ENCODE data around the gene GPR137B. TPM values are rescaled to one million over a fixed set of nuclear protein-coding genes. Genes with fewer than 3 reads are reported as not detected.

GPR137B gene
- total and polyA plus RNA-seq, 8 donors: 2.9 to 64.8 (median 12.5) TPM

DNA sequence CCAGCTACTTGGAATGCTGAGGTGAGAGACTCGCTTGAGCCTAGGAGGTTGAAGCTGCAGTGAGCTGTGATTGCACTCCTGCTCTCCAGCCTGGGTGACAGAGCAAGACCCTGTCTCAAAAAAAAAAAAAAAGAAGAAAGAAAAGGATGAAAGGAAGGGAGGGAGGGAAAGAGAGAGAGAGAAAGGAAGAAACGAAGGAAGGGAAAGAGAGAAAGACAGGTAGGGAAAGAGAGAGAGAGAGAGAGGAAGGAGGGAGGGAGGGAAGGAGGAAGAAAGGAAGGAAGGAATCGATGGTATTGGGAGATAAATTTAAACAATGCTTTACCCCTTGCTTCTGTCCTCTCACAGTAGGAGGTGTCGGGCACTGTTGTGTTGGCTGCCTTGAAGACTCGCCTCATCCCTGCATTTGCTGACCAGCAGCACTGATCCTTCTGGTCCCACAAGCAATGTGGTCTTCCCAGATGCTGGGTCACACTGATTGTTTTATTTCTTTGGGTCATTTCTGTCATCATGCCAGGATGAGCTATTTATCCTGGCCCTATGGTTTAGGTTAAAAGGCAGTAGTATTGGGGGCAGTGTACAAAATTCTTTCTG lies 30.9 kb downstream of the GPR137B start:
- Histone ChIP-seq H3K4me1 (peaks cover 0 to 10% (median 0%) of the 10 kb centered on the region in 4 donors), H3K27me3 (no peaks in the 10 kb centered on the region), H3K9me3 (no peaks in the 10 kb centered on the region), H3K27ac (no peak overlapping the region), H3K4me3 (no peak overlapping the region), H3K36me3 (peaks cover 0 to 9% (median 3%) of the 10 kb centered on the region in 4 donors)
- intact Hi-C loops (cut with DNase I; ENCODE audit: low total_unique reads): no loop called here
- 77 to 91% (median 83%) methylated on average over 5 of the region's 5 CpGs for WGBS, 5 donors
- no peak for DNase-seq
- TF ChIP-seq POLR2A (IDR thresholded peaks at IDR 0.05): no peak
- TF ChIP-seq EP300 (IDR thresholded peaks at IDR 0.05): no peak
- TF ChIP-seq, protein P1, sequence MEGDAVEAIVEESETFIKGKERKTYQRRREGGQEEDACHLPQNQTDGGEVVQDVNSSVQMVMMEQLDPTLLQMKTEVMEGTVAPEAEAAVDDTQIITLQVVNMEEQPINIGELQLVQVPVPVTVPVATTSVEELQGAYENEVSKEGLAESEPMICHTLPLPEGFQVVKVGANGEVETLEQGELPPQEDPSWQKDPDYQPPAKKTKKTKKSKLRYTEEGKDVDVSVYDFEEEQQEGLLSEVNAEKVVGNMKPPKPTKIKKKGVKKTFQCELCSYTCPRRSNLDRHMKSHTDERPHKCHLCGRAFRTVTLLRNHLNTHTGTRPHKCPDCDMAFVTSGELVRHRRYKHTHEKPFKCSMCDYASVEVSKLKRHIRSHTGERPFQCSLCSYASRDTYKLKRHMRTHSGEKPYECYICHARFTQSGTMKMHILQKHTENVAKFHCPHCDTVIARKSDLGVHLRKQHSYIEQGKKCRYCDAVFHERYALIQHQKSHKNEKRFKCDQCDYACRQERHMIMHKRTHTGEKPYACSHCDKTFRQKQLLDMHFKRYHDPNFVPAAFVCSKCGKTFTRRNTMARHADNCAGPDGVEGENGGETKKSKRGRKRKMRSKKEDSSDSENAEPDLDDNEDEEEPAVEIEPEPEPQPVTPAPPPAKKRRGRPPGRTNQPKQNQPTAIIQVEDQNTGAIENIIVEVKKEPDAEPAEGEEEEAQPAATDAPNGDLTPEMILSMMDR (IDR thresholded peaks at IDR 0.05): no peak
- no peak for TF ChIP-seq POLR2AphosphoS5 (IDR thresholded peaks at IDR 0.05)

DNA sequence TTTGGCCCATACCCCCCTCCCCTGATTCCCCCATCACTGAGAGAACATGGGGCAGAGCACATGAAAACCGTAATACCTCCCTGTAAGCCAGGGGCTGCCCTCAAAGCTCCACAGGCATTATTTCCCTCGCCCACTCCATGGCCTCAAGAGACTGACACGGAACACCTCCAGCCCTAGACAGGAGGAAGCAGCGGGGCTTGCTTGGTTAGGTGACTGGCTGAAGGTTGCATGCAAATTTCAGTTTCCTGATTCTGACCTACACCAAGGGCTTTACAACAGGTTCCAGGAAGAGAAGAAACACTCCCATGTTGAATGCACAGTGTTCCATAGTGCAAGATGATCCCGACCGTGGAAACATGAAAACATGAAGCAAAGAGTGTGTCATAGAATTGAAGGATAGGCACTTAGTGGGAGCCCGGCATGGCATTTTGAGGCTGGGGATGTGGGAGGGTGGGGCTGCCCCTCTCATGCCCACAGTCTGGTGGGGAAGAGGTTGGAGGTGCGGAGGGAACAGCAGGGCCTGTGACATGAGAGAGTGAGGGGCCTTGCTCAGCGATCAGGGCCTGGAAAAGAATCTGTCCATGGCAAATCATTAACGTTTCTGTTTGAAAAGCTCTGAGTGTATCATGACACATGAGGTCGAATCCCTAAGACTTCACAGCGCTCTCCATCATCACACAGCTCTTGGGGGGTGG lies 33.5 kb downstream of the GPR137B start:
- no peak for DNase-seq
- 86 to 91% (median 90%) methylated on average over 12 of the region's 12 CpGs for WGBS, 5 donors
- no peaks in the 10 kb centered on the region for H3K9me3 ChIP-seq
- H3K4me1 ChIP-seq: no peaks in the 10 kb centered on the region
- H3K27ac ChIP-seq: no peak overlapping the region
- H3K27me3 ChIP-seq: no peaks in the 10 kb centered on the region
- intact Hi-C loops (cut with DNase I; ENCODE audit: low total_unique reads): no loop called here
- TF ChIP-seq, protein P1 (IDR thresholded peaks at IDR 0.05): no peak
- TF ChIP-seq POLR2A (IDR thresholded peaks at IDR 0.05) (no peak), POLR2AphosphoS5 (IDR thresholded peaks at IDR 0.05) (no peak), EP300 (IDR thresholded peaks at IDR 0.05) (no peak)
- H3K36me3 ChIP-seq: peaks cover 0 to 28% (median 18%) of the 10 kb centered on the region in 4 donors
- H3K4me3 ChIP-seq: no peak overlapping the region

DNA sequence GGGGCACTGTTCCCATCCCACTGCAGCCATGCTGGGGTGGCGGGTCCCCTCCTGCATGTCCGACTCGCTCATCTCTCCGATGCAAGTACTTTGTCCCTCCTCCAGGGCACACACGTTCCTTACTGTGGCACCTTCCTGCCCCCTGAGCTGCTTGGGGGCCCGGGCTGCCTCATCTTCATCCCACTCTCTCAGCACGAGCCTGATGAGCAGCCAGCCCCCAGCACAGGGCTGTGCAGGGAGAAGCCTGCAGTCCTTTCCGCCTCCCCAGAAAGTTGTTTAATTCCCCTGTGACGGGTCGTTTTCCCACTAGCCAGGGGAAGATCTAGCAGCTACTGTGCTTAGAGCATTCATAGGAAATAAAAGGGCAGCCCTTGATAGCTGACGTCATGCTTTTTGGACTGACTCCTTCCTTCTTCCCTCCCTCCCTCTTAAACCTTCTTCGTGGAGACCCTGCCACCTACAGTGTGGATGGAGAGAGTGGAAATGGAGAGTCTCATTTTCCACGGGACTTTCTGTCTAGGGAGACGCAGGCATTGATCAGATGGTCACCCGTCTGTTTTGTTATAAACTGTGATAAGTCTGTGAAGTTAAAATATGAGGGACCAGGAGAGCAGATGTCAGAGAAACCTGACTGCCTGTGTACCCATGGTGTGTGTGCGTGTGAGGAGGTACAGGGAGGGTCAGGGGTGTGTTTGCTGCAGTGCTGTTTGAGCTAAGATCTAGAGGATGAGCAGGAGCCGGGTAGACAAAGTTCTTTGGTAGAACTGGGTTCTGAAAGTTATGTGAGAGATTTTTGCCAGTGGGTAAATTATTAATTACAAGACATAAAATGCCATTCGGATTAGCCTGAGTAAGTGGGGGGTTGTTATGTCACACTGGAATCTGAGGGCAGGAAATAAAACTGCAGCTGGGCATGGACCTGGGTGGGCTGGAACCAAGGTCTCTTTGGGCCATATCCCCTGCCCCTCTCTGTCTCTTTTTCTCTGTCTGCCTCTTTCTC lies 34.3 kb downstream of the GPR137B start:
- Histone ChIP-seq H3K4me3 (no peak overlapping the region), H3K4me1 (no peaks in the 10 kb centered on the region), H3K36me3 (peaks cover 0 to 34% (median 27%) of the 10 kb centered on the region in 4 donors), H3K27ac (no peak overlapping the region), H3K27me3 (no peaks in the 10 kb centered on the region), H3K9me3 (no peaks in the 10 kb centered on the region)
- TF ChIP-seq POLR2AphosphoS5 (IDR thresholded peaks at IDR 0.05): no peak
- no peak for TF ChIP-seq POLR2A (IDR thresholded peaks at IDR 0.05)
- TF ChIP-seq, protein P1 (IDR thresholded peaks at IDR 0.05): no peak
- no peak for TF ChIP-seq EP300 (IDR thresholded peaks at IDR 0.05)
- peak in 1 of 2 donors; percentile 41 for DNase-seq
- WGBS, 5 donors: 53 to 66% (median 63%) methylated on average over 18 of the region's 18 CpGs
- intact Hi-C loops (cut with DNase I; ENCODE audit: low total_unique reads): no loop called here

DNA sequence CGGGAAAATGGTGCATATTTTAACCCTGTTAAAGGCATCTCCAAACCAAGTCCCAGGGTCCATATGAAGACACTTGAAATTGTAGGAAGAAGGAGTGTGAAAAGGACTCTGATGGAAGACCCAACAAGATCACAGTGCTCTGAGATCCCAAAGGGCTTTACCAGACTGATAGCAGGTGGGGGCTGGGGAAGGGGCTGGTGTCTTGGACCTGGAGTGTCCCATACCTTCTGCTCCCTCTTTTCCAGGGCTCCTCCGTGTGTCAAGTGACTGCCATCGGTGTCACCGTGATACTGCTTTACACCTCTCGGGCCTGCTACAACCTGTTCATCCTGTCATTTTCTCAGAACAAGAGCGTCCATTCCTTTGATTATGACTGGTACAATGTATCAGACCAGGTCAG lies 37.3 kb downstream of the GPR137B start:
- H3K36me3 ChIP-seq: peaks cover 0 to 40% (median 37%) of the 10 kb centered on the region in 4 donors
- DNase-seq: no peak
- no peaks in the 10 kb centered on the region for H3K4me1 ChIP-seq
- no peak overlapping the region for H3K27ac ChIP-seq
- TF ChIP-seq POLR2AphosphoS5 (IDR thresholded peaks at IDR 0.05) (no peak), EP300 (IDR thresholded peaks at IDR 0.05) (no peak), POLR2A (IDR thresholded peaks at IDR 0.05) (no peak)
- TF ChIP-seq, protein P1 (IDR thresholded peaks at IDR 0.05): no peak
- H3K9me3 ChIP-seq: no peaks in the 10 kb centered on the region
- intact Hi-C loops (cut with DNase I; ENCODE audit: low total_unique reads): no loop called here
- 92 to 98% (median 94%) methylated on average over 6 of the region's 6 CpGs for WGBS, 5 donors
- no peak overlapping the region for H3K4me3 ChIP-seq
- H3K27me3 ChIP-seq: no peaks in the 10 kb centered on the region
